ENCODE measurements around the gene AP2A1. TPM values are rescaled to one million over a fixed set of nuclear protein-coding genes. Genes with fewer than 3 reads are reported as not detected.

Gene AP2A1
- total RNA-seq, 4 donors from 2014 or later, result 94.2 to 142 (median 131) TPM

GRCh38 chr19:49761625-49762311 lies 5.0 kb upstream of the AP2A1 start:
- no peaks in the 10 kb centered on the region for H3K36me3 ChIP-seq
- H3K4me3 ChIP-seq, result no peak overlapping the region
- ATAC-seq (no peak), DNase-seq (peak in 1 of 2 donors; percentile 30)
- no peaks in the 10 kb centered on the region for H3K27me3 ChIP-seq
- intact Hi-C loops (cut with DNase I; ENCODE audit: low total_unique reads) (loop anchor here (10.0 kb wide), 1 partner anchor 1987 kb away; the partner anchor contains the start of gene SELENOW), in situ Hi-C loops (cut with MboI; ENCODE audit: low sequenced_read_pairs in 4 of 4) (no loop called here)
- TF ChIP-seq POLR2A (IDR thresholded peaks at IDR 0.05) (no peak), CTCF (IDR thresholded peaks at IDR 0.05 in 4 of 5, conservative IDR thresholded peaks at IDR 0.05 in 1 of 5) (peak in 1 of 5 experiments; percentile 18)
- no peaks in the 10 kb centered on the region for H3K9me3 ChIP-seq
- H3K4me1 ChIP-seq, result peaks cover 7 to 8% of the 10 kb centered on the region in 2 donors
- peak overlapping the region; percentile 27 to 68 (median 44) for H3K27ac ChIP-seq

GRCh38 chr19:49763230-49763629 lies 3.6 kb upstream of the AP2A1 start, which contains the start of gene TSKS:
TSKS (minus strand) TSS chr19:49763306; CDS start chr19:49763247, 59 bp downstream.
- DNase-seq, result no peak
- Histone ChIP-seq H3K36me3 (no peaks in the 10 kb centered on the region), H3K4me1 (peaks cover 14 to 15% of the 10 kb centered on the region in 2 donors), H3K27me3 (no peaks in the 10 kb centered on the region), H3K4me3 (no peak within 1 kb of the TSS), H3K27ac (no peak within 1 kb of the TSS), H3K9me3 (no peaks in the 10 kb centered on the region)
- TF ChIP-seq POLR2A (IDR thresholded peaks at IDR 0.05) (no peak), CTCF (IDR thresholded peaks at IDR 0.05 in 4 of 5, conservative IDR thresholded peaks at IDR 0.05 in 1 of 5) (no peak)
- intact Hi-C loops (cut with DNase I; ENCODE audit: low total_unique reads) (loop anchor here (10.0 kb wide), 1 partner anchor 1988 kb away; the partner anchor contains the start of gene SELENOW), in situ Hi-C loops (cut with MboI; ENCODE audit: low sequenced_read_pairs in 4 of 4) (no loop called here)
- no peak for ATAC-seq

- Histone ChIP-seq H3K36me3 (no peaks in the 10 kb centered on the region), H3K27ac (peak overlapping the region in 1 of 4 donors; percentile 22), H3K4me1 (peaks cover 19 to 22% of the 10 kb centered on the region in 2 donors), H3K9me3 (no peaks in the 10 kb centered on the region), H3K27me3 (no peaks in the 10 kb centered on the region), H3K4me3 (no peak overlapping the region)
- intact Hi-C loops (cut with DNase I; ENCODE audit: low total_unique reads), result loop anchor here (10.0 kb wide), 1 partner anchor 1990 kb away; the partner anchor contains the start of gene SELENOW
- TF ChIP-seq CTCF (IDR thresholded peaks at IDR 0.05 in 4 of 5, conservative IDR thresholded peaks at IDR 0.05 in 1 of 5) (no peak), POLR2A (IDR thresholded peaks at IDR 0.05) (no peak)
- DNase-seq (no peak), ATAC-seq (no peak)
- in situ Hi-C loops (cut with MboI; ENCODE audit: low sequenced_read_pairs in 4 of 4), result no loop called here
Observed at GRCh38 chr19:49764341-49764740, 2.5 kb upstream of the AP2A1 start.

- in situ Hi-C loops (cut with MboI; ENCODE audit: low sequenced_read_pairs in 4 of 4), result no loop called here
- TF ChIP-seq CTCF (IDR thresholded peaks at IDR 0.05 in 4 of 5, conservative IDR thresholded peaks at IDR 0.05 in 1 of 5) (no peak), POLR2A (IDR thresholded peaks at IDR 0.05) (peak; percentile 71 to 75)
- H3K36me3 ChIP-seq, result no peaks in the 10 kb centered on the region
- peak overlapping the region; percentile 48 to 97 (median 74) for H3K4me3 ChIP-seq
- intact Hi-C loops (cut with DNase I; ENCODE audit: low total_unique reads), result loop anchor here (1.0 to 10.0 kb wide), 8 partner anchors 43 to 1991 kb away; partner anchors contain the start of genes AKT1S1, ALDH16A1, CLDND2 and ETFB
- no peaks in the 10 kb centered on the region for H3K27me3 ChIP-seq
- peak; percentile 87 to 92 for ATAC-seq
- peak; percentile 100 for DNase-seq
- H3K9me3 ChIP-seq, result no peaks in the 10 kb centered on the region
- peaks cover 19 to 22% of the 10 kb centered on the region in 2 donors for H3K4me1 ChIP-seq
- H3K27ac ChIP-seq, result peak overlapping the region; percentile 91 to 98 (median 96)
Observed at GRCh38 chr19:49766007-49766929, 533 bp upstream of the AP2A1 start.
